Measurements from ENCODE around the gene MLLT11.

- TF ChIP-seq CTCF (IDR thresholded peaks at IDR 0.05) (no peak), POLR2A (IDR thresholded peaks at IDR 0.05) (no peak)
Observed at GRCh38 chr1:151060657-151061421, 642 bp downstream of the MLLT11 start.

Data from right lobe of liver (tissue), 4 donors.